ENCODE data around the gene DKC1.

- TF ChIP-seq, protein P1, sequence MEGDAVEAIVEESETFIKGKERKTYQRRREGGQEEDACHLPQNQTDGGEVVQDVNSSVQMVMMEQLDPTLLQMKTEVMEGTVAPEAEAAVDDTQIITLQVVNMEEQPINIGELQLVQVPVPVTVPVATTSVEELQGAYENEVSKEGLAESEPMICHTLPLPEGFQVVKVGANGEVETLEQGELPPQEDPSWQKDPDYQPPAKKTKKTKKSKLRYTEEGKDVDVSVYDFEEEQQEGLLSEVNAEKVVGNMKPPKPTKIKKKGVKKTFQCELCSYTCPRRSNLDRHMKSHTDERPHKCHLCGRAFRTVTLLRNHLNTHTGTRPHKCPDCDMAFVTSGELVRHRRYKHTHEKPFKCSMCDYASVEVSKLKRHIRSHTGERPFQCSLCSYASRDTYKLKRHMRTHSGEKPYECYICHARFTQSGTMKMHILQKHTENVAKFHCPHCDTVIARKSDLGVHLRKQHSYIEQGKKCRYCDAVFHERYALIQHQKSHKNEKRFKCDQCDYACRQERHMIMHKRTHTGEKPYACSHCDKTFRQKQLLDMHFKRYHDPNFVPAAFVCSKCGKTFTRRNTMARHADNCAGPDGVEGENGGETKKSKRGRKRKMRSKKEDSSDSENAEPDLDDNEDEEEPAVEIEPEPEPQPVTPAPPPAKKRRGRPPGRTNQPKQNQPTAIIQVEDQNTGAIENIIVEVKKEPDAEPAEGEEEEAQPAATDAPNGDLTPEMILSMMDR (IDR thresholded peaks at IDR 0.05; ENCODE audit: low read length), result no peak
- no peak for TF ChIP-seq EZH2 (IDR thresholded peaks at IDR 0.05; ENCODE audit: borderline replicate concordance, low read length)
These were observed 28.4 kb upstream of the DKC1 start for GRCh38 chrX:154734061-154734781.

Measured in OCI-LY1 (cell line).